ENCODE measurements around the gene CAPN2. TPM values are rescaled to one million over a fixed set of nuclear protein-coding genes. Genes with fewer than 3 reads are reported as not detected.
"Not testable (repeated sequence)": the region's sequence is repeated elsewhere in the genome, so short reads cannot be mapped to it uniquely, and the experiment has no call there.

Gene CAPN2
- total RNA-seq, 1 donor from 2014 or later: 62.6 TPM

- intact Hi-C loops (cut with micrococcal nuclease): no loop called here
- H3K4me1 Mint-ChIP-seq: peaks cover 22% of the 10 kb centered on the region
- no peak for ATAC-seq (ENCODE audit: low read depth)
- CTCF ChIA-PET: interaction anchor here (0.6 to 2.3 kb wide), 4 partner anchors 18 to 35 kb away, joined by 3 to 10 read pairs (median 4); no protein-coding TSS in a partner anchor
- no peak for TF ChIP-seq CTCF (IDR thresholded peaks at IDR 0.05)
- H3K36me3 Mint-ChIP-seq (ENCODE audit: low read depth): peaks cover 28% of the 10 kb centered on the region
- POLR2A ChIA-PET: no interaction called here
- no peaks in the 10 kb centered on the region for H3K9me3 Mint-ChIP-seq
- no peaks in the 10 kb centered on the region for H3K27me3 Mint-ChIP-seq
- H3K27ac Mint-ChIP-seq: no peak overlapping the region
- H3K4me3 Mint-ChIP-seq: no peak overlapping the region
- DNase-seq: no peak
These were observed 18.9 kb downstream of the CAPN2 start for GRCh38 chr1:223731133-223731770.

DNA sequence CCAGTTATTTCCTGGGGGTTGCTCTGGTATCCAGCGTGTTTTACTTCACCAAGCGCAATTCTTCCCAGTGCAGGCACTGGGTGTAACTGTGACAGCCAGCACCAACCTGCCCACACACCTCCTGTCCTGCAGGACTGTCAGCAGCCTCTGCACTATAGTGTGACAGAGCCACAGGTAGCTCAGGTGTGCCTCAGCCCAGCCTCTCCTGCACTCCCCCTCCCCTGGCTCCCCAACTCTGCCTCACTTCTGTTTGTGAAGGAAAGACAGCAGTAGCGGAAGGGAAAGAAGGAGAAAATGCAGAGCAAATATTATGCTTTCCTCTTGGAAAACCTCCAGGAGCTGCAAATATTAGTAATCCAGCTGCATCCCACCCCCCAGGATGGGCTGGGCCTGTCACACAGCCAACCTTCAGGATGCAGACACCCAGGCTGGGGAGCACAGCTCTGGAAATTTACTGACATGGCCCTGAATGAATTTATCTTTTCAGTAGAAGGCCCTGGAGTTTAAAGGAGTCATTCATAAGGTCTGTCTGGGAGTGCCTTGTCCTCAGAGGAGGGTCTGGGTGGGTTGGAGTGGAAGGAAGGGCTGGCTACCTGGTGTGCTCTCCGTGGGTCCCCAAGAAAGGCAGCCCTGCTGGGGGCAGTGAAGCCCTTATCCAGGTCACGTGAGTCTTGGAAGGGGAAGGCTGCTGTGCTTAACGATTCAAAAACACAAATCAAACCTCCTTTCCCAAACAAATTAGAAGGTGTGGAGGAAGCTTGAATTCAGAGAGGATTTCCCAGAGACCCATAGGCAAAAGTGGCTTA, 20.9 kb downstream of the CAPN2 start:
- H3K36me3 Mint-ChIP-seq (ENCODE audit: low read depth): peaks cover 26% of the 10 kb centered on the region
- no peak overlapping the region for H3K27ac Mint-ChIP-seq
- H3K9me3 Mint-ChIP-seq: no peaks in the 10 kb centered on the region
- intact Hi-C loops (cut with micrococcal nuclease): no loop called here
- no peak overlapping the region for H3K4me3 Mint-ChIP-seq
- H3K4me1 Mint-ChIP-seq: peaks cover 6% of the 10 kb centered on the region
- DNase-seq: no peak
- no peak for TF ChIP-seq CTCF (IDR thresholded peaks at IDR 0.05)
- ChIA-PET POLR2A (no interaction called here), CTCF (interaction anchor here (0.7 kb wide), 1 partner anchor 16 kb away, joined by 3 read pairs; no protein-coding TSS in a partner anchor)
- H3K27me3 Mint-ChIP-seq: no peaks in the 10 kb centered on the region
- ATAC-seq (ENCODE audit: low read depth): no peak

GRCh38 chr1:223733898-223734852, 21.8 kb downstream of the CAPN2 start:
- intact Hi-C loops (cut with micrococcal nuclease): no loop called here
- TF ChIP-seq CTCF (IDR thresholded peaks at IDR 0.05): no peak
- no peak for ATAC-seq (ENCODE audit: low read depth)
- ChIA-PET POLR2A (no interaction called here), CTCF (interaction anchor here (0.7 kb wide), 1 partner anchor 15 kb away, joined by 3 read pairs; no protein-coding TSS in a partner anchor)
- Mint-ChIP-seq H3K9me3 (no peaks in the 10 kb centered on the region), H3K4me3 (no peak overlapping the region), H3K4me1 (peaks cover 6% of the 10 kb centered on the region), H3K27me3 (no peaks in the 10 kb centered on the region), H3K27ac (no peak overlapping the region), H3K36me3 (ENCODE audit: low read depth) (peaks cover 27% of the 10 kb centered on the region)
- no peak for DNase-seq

GRCh38 chr1:223736638-223737037, 24.3 kb downstream of the CAPN2 start:
- ATAC-seq (ENCODE audit: low read depth); H3K9me3 Mint-ChIP-seq; H3K27ac Mint-ChIP-seq; DNase-seq; H3K27me3 Mint-ChIP-seq; POLR2A ChIA-PET; H3K4me1 Mint-ChIP-seq; intact Hi-C loops (cut with micrococcal nuclease); H3K4me3 Mint-ChIP-seq: not testable (repeated sequence)
- H3K36me3 Mint-ChIP-seq (ENCODE audit: low read depth): peaks cover 29% of the 10 kb centered on the region
- CTCF ChIA-PET: interaction anchor here (1.3 kb wide), 1 partner anchor 11 kb away, joined by 3 read pairs; no protein-coding TSS in a partner anchor

GRCh38 chr1:223737342-223737741, 25.0 kb downstream of the CAPN2 start:
- DNase-seq (no peak), ATAC-seq (ENCODE audit: low read depth) (no peak)
- Mint-ChIP-seq H3K27ac (no peak overlapping the region), H3K4me3 (no peak overlapping the region), H3K4me1 (no peaks in the 10 kb centered on the region), H3K36me3 (ENCODE audit: low read depth) (peaks cover 27% of the 10 kb centered on the region), H3K27me3 (no peaks in the 10 kb centered on the region), H3K9me3 (no peaks in the 10 kb centered on the region)
- TF ChIP-seq CTCF (IDR thresholded peaks at IDR 0.05): no peak
- ChIA-PET POLR2A (no interaction called here), CTCF (interaction anchor here (1.1 to 1.3 kb wide), 2 partner anchors 10 to 37 kb away, joined by 3 to 8 read pairs; no protein-coding TSS in a partner anchor)
- intact Hi-C loops (cut with micrococcal nuclease): no loop called here
